HK-2 (cell line): Measurements from ENCODE around the gene BPIFB3.
"Not testable (repeated sequence)": the region's sequence is repeated elsewhere in the genome, so short reads cannot be mapped to it uniquely, and the experiment has no call there.

ENCODE experiments used
- DNase-seq: peaks from one replicate; pipeline ENCODE4 v3.0.0-alpha.2; 2018; ENCODE audit not compliant: unreplicated experiment

Gene BPIFB3

DNA sequence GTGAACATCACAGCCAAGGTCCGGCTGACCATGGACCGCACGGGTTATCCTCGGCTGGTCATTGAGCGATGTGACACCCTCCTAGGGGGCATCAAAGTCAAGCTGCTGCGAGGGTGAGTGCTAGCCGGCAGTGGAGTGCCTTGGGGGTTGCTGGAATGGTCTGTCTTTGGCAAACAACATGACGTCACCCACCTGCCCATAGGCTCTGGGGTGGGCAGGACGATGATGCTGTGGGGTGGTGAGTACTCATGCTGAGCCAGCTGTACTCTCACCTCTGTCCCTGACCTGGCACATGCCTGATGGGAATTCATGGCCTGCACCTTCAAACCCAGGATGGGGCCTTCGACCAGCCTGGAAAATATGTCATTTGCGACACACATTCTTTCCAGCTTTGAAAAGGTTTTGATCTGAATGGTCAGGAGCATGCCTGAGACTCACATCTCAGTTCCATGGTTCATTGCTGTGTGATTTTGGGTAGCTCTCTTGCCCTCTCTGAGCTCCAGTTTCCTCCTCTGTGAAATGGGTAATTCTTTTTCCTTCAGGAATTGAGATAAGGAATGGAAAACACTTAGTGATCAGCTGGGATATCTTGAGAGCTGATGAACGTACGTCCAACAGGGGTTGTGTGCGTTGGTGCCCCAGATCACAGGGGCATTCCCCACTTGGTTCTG is 32.5 kb downstream of the BPIFB3 start:
- no peak for DNase-seq

DNA sequence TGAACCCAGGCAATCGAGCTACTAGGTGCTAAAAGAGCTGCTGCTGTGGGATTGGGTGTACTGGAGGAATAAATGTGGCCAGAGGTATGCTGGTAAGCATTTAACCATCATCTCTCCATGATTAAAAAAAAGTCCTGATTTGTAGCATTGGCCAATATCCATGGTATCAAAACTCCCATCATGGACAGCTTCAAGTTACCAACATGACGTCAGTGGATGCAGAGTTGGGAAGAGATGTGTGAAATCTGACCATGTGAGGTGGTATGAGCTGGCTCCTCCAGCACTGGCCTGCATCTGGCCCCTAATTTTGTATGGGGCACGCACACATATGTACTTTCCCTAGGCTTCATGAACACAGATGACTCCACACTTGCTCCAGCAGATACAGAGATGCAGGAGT is 37.4 kb downstream of the BPIFB3 start:
- no peak for DNase-seq

DNA sequence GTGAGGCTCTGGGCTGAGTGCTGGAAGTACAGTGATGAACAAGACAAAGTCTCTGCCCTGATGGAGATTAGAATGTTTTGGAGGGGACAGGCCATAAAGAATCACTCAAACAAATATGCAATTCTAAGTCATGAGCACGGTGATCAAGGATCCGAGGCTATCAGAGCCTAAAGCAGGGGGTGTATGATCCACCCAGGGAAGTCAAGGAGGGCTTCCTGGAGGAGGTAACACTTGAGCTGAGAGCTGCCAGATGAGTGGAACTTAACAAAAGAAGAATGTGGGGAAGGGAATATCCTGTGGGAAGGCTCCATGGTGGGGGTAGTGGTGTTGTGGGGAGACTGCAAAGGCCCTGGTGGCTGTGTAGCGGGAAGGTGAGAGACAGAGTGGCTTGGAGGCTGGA is 38.0 kb downstream of the BPIFB3 start:
- no peak for DNase-seq

DNA sequence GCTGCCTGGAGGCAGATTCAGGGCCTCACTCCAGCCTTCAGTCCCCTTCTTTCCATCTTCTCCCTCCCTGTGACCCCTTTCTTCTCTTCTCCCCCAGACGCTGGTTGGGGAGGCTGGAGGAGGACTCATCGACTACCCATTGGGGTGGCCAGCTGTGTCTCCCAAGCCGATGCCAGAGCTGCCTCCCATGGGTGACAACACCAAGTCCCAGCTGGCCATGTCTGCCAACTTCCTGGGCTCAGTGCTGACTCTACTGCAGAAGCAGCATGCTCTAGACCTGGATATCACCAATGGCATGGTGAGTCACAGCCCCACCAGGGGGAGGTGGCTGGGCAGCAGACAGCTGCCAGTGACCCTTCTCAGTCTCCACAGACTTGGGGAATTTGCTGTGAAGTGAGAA is 38.7 kb downstream of the BPIFB3 start:
- no peak for DNase-seq

DNA sequence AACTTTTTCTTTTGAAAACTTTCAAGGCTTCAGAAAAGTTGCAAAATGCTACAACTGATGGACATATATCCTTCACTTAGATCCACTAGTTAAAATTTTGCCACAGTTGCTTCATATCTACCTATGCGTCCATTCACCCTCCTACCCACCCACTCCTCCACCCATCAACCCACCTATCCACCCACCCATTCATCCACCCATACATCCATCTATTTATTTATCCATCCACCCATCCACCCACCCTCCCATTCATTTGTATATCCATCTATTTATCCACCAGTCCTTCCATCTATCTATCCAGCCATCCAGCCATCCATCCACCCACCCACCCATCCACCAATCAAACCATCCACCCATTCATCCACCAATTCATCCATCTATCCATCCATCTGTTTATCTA is 39.4 kb downstream of the BPIFB3 start:
- no peak for DNase-seq

DNA sequence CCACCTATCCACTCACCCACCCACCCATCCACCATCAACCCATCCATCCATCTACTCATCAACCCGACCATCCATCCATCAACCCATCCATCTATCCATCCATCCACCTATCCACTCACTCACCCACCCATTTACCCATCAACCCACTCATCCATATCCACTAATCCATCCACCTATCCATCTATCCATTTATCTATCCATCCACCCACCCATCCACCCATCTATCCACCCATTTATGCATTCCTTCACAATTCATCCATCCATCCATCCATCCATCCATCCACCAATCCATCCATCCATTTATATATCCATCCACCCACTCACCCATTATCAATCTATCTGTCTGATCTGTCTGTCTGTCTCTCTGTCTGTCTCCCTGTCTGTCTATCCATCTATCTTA is 39.9 kb downstream of the BPIFB3 start:
- DNase-seq = no peak

DNA sequence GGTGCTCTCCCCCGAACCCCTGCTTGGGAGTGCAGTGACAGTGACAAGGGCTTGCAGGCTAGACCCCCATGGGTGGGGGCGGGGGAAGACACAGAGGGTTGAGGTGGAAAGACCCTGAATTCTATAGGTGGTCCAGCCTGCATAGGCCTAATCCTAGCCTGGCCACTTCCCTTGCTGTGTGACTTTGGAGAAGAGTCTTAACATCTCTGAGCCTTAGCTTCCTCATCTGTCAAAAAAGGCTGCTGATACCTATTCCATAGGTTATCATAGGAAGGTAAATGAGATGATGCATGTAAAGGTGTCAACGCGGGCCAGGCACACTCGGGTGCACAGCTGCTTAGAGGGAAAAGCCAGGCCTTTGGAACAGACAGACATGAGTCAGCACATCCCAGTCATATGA is 41.5 kb downstream of the BPIFB3 start:
- no peak for DNase-seq

DNA sequence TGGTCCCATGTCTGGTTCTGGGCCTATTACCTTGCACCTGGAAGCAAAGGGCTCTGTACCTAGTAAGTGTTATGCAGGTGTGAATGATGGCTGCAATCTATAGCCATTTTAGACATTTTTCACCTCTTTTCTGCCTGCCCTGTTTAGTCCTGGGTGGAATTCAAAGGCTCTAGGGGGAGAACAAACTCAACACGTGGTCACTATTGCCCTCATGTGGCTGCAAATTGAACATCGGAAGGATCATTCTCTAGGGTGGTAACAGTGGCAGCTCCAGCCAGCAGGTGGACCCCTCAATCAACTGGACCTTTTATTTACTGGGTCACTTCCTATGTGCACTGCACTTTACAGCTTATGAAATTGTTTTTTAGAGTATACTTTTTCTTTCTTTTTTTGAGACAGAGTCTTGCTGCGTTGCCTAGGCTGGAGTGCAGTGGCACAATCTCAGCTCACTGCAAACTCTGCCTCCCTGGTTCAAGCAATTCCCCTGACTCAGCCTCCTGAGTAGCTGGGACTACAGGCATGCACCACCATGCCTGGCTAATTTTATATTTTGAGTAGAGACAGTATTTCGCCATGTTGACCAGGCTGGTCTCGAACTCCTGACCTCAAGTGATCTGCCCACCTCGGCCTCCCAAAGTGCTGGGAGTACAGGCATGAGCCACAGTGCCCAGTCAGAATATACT is 42.3 kb downstream of the BPIFB3 start:
- DNase-seq = peak; percentile 61

DNA sequence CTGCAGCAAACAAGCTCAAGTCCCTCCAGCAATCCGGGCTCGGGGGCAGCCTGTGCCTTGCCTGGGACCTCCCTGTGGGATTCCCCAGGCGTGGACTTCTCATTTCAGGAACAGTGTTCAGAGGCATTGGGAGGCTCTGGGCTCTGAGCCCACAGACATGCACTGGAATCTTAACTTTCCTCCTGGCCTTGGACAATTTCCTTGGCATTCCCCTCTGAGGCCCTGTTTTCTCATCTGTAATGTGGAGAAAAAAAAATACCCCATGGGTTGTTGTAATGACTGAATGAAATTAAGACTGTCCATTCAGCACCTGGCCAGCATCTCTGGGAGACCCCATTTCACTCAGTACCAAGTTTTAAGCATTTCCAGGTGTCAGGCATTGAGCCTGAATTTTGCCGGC is 43.3 kb downstream of the BPIFB3 start:
- DNase-seq = no peak

DNA sequence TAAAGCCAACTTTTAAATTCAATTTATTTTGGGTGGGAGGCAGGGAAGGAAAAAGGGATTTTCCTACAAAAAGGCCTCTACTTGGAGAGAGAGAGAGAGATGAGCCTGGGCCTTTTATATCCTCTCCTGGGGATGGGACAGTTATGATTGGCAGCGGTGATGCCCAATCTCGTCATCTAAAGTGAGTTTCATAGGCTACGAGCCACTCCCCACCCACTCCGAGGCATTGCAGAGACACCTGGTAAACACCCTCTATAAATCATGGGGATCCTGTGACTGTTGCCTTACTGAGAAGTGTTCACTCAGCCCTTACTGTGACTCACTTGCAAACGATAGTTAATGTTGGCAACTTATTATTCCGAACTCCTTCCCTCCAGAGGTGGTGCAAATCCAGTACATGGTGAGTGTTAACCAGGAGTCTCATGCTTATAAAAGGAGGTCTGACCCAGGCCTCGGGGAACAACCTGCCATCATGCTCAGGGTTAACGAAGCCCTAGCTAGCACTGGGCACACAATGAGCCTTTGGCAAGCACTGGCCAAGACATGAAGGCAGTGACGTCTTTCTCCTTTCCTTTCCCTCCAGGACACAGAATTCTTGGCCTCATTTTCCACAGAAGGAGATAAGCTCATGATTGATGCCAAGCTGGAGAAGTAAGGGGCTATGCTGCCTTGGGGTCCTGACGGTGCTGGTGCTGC is 46.3 kb downstream of the BPIFB3 start:
- no peak for DNase-seq

DNA sequence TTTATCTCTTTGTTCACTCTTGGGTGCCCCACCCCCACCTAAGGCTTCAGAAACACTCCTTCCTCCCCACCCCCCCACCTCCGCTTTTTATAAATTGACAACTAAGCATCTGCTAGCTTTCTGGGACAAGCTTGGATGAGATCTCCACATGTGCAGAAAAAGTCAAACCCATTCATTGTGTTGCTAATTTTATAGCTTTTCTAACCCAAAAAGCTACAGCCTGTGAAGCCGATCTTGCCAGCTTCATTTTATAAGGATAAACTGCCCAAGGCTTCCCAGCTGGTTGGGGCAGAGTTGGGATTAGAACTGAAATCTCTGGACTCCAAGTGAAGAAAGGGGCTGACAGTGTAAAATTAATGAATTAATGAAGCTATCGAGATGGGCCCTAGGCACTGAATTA is 49.9 kb downstream of the BPIFB3 start:
- DNase-seq = no peak

DNA sequence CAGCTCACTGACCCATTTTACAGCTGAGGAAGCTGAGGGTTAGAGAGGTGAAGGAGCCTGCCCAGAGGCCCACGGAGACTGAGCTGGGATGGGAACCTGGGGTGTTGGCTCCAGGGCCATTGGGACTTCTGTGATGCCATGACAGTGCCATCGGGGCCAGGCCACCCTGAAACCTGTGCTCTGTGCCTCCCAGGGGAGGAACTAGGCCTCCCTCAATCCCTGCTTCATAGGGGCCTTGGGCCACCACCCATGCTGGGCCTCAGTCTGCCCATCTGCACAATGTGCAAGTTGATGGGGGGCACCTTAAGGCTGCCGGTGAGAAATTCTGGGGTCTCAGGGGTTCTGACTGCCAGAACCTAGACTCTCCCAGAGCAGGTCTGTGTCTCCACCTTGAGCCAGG is 50.6 kb downstream of the BPIFB3 start:
- no peak for DNase-seq

DNA sequence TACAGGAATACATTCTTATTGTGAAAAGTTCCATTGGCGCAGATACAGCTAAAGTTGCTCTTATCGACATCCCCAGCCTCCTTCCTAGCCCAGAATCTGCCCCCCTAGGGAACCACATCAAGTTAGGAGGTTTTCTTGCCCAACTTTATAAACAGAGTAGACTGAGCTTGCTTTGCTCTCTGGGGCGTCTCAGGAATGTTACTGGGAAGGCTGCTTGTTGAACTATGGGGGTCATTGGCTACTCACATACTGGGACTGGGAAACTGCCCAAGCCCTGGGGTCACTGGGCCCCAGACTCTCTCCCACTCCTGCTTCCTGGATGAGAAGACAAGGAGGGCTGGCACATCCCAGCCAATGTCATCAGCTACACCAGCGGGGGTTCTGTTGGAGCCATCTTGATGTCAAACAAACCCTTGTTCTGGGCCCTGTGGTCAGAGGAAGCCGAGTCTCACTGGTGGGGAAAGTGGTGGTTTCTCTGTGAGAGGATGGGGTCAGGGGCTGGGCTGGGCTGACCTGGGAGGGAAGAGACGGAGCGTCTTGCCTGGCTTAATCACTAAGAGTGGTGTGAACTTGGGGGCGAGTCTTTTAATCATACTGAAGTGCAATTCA is 51.7 kb downstream of the BPIFB3 start:
- DNase-seq = no peak

DNA sequence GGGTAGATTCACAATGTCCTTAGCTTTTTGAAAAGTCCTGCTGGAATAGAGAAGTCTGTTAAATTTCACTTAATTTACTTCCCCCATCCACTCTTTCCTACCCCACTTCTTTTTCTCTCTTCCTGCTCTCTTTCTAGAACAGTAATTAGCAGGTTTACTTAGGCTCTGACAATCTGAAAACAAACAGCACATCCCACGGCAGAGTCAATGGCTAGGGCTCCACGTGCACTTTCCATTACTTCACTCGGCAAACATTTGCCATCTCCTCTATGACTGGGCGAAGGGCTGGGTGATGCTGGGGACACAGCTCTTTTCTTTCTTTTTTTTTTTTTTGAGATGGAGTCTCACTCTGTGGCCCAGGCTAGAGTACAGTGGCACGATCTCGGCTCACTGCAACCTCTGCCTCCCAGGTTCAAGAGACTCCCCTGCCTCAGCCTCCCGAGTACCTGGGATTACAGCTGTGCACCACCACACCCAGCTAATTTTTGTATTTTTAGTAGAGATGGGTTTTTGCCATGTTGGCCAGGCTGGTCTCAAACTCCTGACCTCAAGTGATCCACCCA is 52.4 kb downstream of the BPIFB3 start:
- DNase-seq = not testable (repeated sequence)

DNA sequence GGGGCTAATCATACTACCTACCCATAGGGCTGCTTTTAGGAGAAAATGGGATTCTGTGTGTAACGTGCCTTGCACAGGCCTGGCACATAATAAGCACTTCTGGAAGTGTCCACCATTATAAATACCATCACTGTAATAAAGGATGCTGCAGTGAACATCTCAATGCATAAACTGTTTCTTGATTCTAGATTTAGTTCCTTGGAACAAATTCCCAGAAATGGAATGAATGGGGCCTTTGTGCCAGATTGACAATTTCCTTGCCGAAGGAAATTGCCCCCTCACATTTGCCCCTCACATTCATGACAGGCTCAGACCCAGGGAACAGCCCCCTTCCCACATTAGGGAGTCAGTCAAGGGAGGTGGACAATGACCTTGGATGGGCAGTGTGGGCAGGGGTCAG is 55.0 kb downstream of the BPIFB3 start:
- DNase-seq = no peak

DNA sequence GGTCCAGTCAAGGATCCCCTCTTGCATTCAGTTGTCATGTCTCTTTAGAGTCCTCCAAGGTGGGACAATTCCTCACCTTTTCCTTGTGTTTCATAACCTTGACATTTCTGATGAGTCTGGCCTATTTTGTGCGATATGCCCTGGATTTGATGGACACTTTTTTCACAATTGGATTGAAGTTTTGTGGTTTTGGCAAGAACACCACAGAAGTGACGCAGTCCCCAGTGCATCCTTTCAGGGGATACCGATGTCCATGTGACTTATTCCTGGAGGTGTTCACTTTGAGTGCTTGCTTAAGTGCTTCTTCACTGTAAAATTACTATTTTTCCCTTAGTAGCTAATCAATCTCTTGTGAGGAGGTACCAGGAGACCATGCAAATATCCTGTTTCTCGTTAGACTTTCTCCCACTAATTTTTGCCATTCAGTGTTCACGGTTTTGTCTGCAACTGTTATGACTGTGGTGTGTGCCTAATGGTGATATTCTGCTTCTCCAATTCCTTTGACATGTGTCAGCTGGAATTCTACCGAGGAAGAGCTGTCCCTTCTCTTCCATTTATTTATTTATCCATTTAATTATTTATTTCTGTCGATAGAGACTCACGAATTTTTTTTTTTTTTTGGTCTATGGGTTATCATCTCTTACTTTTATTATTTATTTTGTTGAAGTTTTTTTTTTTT is 56.6 kb downstream of the BPIFB3 start:
- no peak for DNase-seq

DNA sequence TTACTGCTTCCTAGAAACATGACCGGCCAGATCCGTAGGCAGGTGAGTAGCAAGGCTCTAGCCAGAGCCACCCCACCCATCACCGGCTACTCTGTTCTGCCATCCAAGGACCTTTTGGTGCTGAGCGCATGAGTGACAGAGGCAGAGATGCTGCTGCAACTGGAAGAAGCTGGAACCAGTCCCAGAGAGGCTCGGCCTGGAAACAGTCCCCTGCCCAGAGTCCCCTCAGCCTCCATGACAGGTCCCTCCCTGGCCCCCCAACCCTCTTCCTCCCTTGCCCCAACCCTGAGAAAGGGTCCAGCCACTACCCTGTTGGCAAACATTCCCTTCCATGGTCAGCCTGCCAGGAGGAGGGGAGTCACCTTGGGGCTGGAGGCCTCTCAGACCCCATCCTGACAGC is 57.6 kb downstream of the BPIFB3 start:
- DNase-seq = no peak

DNA sequence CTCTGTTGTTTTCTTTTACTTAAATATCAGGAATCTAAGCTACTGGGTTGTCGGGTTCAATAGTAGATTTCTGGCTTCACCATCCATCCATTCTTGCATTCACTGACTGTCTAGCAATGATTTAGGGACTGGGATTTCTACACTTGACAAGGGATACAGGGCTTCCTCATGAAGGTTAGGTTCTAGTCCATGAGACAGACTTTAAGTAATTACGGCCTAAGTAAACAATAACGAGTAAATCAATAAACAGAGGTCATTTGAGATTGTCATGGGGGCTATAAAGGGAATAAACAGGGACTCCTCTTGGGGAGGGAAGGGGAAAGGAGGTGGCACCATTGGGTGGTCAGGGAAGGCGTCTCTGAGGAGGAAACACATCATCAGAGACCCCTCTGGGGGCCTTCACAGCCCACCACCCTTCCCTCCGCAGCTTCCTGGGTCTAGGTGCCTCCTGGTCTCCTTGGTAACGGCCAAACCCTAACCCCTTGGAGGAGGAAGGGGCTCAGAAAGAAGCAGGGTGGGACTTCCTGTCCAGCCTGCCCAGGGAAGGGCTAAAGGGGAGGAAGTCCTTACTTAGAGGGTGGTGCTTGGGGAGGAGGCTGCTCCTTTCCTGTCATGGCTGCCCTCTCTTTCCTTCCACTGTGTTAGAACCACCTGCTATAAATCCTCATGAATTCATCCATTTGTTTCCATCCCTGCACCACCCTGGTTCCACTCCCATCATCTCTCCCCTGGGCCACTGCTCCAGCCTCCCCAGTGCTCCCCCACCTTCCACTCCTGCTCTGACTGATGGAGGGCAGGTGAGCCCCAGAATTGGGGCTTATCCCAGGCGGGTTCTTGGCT is 59.1 kb downstream of the BPIFB3 start:
- DNase-seq = no peak

DNA sequence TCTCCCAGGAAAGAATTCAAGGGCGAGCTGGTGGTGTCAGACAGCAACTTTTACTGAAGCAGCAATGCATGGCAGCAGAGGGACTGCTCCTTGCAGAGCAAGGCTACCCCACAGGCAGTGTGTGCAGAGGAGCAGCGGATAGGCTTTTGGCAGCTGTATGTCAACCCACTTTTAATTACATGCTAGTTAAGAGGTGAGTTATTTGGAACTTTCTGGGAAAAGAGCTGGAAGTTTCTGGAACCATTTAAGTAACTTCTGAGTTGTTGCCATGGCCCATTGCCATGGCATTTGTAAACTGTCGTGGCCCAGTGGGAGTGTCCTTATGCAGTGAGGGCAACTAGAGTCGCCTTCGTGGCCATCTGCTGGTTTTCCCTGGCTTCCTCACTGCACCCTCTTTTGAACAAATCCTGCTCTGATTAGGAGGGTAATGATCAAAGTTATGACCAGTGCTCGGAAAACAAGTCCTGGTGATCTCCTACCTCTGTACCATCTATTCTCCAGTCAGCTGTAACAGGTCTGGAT is 59.7 kb downstream of the BPIFB3 start:
- DNase-seq = no peak

DNA sequence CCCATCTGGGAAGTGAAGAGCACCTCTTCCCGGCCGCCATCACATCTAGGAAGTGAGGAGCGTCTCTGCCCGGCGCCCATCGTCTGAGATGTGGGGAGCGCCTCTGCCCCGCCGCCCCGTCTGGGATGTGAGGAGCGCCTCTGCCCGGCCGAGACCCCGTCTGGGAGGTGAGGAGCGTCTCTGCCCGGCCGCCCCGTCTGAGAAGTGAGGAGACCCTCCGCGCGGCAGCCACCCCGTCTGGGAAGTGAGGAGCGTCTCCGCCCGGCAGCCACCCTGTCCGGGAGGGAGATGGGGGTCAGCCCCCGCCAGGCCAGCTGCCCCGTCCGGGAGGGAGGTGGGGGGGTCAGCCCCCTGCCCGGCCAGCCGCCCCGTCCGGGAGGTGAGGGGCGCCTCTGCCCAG is 61.8 kb downstream of the BPIFB3 start:
- not testable (repeated sequence) for DNase-seq
